DMS153 (cell line): Measurements from ENCODE around the gene COQ8A.
A peak's percentile ranks its signal among the peaks of the same experiment; 100 is the strongest.

Source experiments
- DNase-seq: peaks from one replicate; lab custom pipeline; 2025; lab: John Stamatoyannopoulos, UW

Gene COQ8A

GRCh38 chr1:226940029-226940805 lies at the start of gene COQ8A:
Gene COQ8A, plus strand, starts transcription at chr1:226940294. Its CDS starts 21,092 bp downstream, at chr1:226961386.
- peak; percentile 100 for DNase-seq

- no peak for DNase-seq
Measured at GRCh38 chr1:226890331-226891108, 49.6 kb upstream of the COQ8A start.

GRCh38 chr1:226891346-226891745 lies 48.7 kb upstream of the COQ8A start:
- DNase-seq = no peak

GRCh38 chr1:226891846-226892523 lies 48.1 kb upstream of the COQ8A start:
- DNase-seq = no peak

GRCh38 chr1:226892524-226892875 lies 47.6 kb upstream of the COQ8A start:
- no peak for DNase-seq

- no peak for DNase-seq
Measured at GRCh38 chr1:226893936-226894335, 46.2 kb upstream of the COQ8A start.

GRCh38 chr1:226894826-226895225 lies 45.3 kb upstream of the COQ8A start:
- DNase-seq = no peak

- no peak for DNase-seq
Measured at GRCh38 chr1:226895644-226896043, 44.5 kb upstream of the COQ8A start.

GRCh38 chr1:226898246-226898645 lies 41.8 kb upstream of the COQ8A start:
- no peak for DNase-seq

GRCh38 chr1:226901421-226901820 lies 38.7 kb upstream of the COQ8A start:
- no peak for DNase-seq

- no peak for DNase-seq
Measured at GRCh38 chr1:226902601-226903000, 37.5 kb upstream of the COQ8A start.

- DNase-seq = no peak
Measured at GRCh38 chr1:226903819-226904716, 36.0 kb upstream of the COQ8A start.

GRCh38 chr1:226904772-226905171 lies 35.3 kb upstream of the COQ8A start:
- no peak for DNase-seq

- DNase-seq = no peak
Measured at GRCh38 chr1:226908419-226908818, 31.7 kb upstream of the COQ8A start.

GRCh38 chr1:226908913-226909312 lies 31.2 kb upstream of the COQ8A start:
- no peak for DNase-seq

- DNase-seq = no peak
Measured at GRCh38 chr1:226912587-226913176, 27.4 kb upstream of the COQ8A start.

GRCh38 chr1:226915672-226915995 lies 24.5 kb upstream of the COQ8A start:
- no peak for DNase-seq

GRCh38 chr1:226916497-226916896 lies 23.6 kb upstream of the COQ8A start:
- DNase-seq = no peak

GRCh38 chr1:226919587-226919986 lies 20.5 kb upstream of the COQ8A start:
- DNase-seq = no peak

GRCh38 chr1:226919995-226920394 lies 20.1 kb upstream of the COQ8A start:
- no peak for DNase-seq

GRCh38 chr1:226920446-226920894 lies 19.6 kb upstream of the COQ8A start:
- DNase-seq = no peak
